Inflammatory macrophage treated with lipopolysaccharide for 4 hours (primary cell): ENCODE results near the gene EPS8L2.
A peak's percentile ranks its signal among the peaks of the same experiment; 100 is the strongest.

Experiments used
- DNase-seq: peaks from one replicate; pipeline ENCODE4 v3.0.0-alpha.2; 2020

Gene EPS8L2

GRCh38 chr11:704781-705645 is 1.0 kb upstream of the EPS8L2 start:
- no peak for DNase-seq

DNA sequence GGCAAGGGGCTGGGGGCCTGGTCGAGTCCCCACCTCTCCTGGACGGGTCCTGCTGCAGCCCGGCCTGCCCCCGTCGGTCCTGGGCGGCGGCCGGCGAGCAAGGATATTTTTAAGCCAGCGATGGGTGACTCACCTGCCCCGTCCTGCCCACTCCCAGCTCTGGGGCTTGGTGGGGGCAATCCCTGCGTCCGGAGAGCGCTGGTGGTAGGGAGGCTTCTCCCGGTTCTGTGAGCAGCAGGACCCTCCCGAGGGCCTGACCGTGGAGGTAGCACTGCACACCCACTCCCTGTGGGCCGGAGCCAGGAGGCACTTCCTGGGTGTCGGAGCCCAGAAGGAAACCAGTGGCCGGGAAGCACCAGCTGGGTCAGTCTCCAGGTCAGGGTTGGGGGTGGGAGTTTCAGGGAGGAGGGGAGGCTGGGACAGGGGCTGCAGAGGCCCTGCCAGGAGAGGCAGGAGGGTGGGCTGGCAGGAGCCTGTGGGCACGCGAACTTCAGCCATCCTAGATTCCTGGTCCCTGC is 467 bp downstream of the EPS8L2 start:
- peak; percentile 49 for DNase-seq

- no peak for DNase-seq
Observed at GRCh38 chr11:706957-707816, 1.2 kb downstream of the EPS8L2 start.

DNA sequence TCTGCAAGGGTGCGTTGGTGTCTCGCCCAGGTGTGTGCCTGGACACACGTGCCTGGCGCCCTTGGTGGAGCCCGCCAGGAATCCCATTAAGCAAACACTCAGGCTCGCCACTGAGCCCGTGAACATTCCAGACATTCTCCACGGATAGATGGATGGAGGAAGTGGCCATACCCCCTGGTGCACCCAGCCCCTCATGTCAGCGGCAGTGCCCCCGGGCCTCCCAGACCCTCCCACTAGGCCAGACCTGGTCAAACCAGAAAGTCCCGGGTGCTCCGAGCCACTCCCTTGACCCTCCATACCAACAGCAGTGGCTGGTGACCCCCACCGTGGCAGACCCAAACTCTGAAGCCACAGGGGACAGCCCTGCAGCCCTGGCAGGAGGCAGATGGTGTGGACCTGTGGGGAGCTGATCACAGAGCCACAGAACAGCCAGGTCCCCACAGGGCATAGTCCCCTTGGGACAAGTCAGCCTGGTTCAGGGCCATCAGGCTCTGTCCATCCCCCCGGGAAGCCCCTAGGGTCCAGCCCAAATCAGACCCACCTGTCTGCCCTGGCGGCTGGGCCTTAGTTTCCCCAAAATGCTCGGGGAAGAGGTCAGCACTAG is 1.9 kb downstream of the EPS8L2 start:
- no peak for DNase-seq

DNA sequence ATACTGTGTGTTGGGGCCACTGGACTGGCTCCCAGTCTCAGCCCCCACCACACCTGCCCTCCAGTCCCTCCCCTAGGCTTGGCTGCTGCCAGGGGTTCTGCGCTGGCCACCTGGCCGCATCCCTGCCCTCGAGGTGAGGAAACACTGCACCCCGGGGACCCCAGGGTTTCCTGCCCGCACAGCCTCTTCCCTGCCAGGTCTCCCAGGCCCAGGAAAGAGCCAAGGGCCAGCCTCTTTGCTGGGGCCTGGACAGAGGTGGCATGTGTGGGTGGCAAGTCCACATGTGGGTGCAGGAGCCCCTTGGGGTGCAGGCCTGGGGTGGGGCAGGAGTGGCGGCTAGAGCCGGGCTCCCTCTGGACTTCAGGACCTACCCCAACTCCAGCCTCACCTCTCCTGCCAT is 2.5 kb downstream of the EPS8L2 start:
- DNase-seq: no peak

DNA sequence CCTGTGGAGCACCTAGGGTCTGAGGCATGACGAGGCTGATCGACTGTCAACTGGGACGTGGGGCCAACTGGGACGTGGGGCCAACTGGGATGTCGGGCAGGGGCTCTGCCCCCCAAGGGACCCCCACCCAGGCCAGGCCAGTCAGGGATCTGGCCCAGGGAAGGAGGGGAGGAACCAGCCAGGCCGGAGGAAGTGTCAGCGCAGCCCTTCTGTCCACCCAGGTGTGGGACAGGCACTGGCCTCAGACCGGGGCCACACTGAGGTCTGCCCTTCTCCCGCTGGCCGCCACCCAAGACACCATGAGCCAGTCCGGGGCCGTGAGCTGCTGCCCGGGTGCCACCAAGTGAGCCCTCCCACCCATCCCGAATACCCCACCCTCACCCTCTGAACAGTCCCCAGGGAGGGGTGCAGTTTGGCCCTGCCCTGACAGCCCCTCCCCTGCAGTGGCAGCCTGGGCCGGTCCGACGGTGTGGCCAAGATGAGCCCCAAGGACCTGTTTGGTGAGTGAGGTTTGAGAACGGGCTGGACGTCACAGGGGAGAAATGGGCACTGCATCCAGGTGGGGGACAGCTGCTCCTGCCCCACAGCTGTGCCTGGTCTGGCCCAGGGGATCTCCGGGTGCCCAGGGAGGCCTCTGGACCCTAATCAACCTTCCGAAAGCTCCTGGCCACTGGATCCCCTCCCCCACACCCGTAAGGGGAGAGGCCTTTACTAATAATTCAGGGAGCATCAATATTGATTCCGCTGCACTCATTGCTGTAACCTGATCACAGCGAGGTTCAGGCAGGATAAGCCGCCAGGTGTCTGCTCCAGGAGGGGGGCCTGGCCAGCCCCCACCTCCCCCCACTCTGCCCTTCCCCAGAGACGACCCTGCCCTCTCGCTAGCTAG is 3.3 kb downstream of the EPS8L2 start:
- no peak for DNase-seq

DNA sequence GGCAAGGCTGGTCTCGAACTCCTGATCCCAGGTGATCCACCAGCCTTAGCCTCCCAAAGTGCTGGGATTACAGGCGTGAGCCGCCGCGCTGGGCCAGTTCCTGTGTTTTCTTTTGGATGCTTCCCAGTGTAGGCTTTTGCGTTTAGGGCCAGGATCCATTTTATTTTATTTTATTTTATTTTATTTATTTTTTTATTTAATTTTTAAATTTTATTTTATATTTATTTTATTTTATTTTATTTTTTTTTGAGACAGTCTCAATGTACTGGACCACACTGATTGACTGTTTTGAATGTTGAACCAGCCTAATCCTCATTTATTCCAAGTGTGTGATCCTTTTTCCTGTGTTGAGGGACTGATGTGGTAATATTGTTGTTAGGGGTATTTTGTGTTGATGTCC is 8.4 kb downstream of the EPS8L2 start:
- DNase-seq: no peak

- no peak for DNase-seq
Observed at GRCh38 chr11:719214-720016, 13.4 kb downstream of the EPS8L2 start.

DNA sequence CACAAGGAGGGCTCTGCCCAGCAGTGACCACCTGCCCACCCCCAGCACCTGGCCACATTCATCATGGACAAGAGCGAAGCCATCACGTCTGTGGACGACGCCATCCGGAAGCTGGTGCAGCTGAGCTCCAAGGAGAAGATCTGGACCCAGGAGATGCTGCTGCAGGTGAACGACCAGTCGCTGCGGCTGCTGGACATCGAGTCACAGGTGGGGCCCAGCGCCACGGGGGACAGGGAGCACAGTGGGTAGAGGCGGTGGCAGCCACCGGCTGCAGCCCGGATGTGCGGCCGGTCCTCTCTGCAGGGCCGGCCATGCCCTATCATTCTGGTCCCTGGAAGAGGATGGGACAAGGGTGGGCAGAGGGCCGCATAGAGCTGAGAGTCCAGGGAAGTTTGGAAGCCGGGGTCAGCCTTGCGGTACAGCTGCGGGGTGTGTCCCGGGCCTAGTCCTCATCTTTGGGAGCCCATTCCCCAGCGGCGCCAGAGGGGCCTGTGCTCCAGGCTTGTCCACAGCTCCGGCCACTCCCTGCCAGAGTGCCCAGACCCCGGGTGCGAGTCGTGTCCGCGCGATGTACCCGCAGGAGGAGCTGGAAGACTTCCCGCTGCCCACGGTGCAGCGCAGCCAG is 14.1 kb downstream of the EPS8L2 start:
- DNase-seq: no peak

- no peak for DNase-seq
Observed at GRCh38 chr11:720642-721246, 14.7 kb downstream of the EPS8L2 start.

DNA sequence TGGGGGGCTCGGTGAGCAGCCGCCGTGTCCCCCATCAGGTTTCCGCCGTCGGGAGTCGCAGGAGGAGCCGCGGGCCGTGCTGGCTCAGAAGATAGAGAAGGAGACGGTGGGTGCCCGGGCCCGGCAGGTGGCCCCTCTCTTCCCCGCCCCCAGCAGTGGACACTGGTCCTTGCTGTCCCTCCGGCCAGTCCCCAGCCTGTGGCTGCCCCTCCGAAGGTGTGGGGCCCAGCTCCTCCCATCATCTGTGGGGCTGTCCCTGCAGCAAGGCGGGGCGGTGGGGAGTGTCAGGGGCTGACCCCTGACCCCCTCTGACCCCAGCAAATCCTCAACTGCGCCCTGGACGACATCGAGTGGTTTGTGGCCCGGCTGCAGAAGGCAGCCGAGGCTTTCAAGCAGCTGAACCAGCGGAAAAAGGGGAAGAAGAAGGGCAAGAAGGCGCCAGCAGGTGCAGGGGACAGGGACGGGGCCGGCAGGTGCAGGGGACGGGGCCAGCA is 15.3 kb downstream of the EPS8L2 start:
- no peak for DNase-seq

DNA sequence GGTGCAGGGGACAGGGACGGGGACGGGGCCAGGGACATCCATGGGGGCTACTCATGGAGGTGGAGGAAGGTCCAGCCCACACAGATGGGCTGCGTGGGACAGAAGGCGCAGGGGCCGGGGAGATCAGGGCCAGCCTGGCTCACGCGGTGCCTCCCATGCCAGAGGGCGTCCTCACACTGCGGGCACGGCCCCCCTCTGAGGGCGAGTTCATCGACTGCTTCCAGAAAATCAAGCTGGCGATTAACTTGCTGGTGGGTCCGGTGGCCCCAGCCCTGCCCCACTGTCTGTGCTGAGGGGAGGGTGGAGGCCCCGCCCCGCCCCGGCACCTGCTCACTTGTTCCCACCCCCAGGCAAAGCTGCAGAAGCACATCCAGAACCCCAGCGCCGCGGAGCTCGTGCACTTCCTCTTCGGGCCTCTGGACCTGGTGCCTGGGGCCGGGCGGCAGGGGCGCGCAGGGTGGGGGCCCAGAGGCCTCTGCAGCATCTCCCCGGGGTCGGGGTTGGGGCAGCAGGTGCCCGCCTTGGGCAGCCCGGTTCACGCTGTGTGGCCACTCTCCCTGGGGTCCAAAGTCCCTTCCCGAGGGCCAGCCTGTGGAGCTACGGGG is 15.8 kb downstream of the EPS8L2 start:
- DNase-seq: peak; percentile 31

GRCh38 chr11:722346-722811 is 16.3 kb downstream of the EPS8L2 start:
- DNase-seq: no peak

DNA sequence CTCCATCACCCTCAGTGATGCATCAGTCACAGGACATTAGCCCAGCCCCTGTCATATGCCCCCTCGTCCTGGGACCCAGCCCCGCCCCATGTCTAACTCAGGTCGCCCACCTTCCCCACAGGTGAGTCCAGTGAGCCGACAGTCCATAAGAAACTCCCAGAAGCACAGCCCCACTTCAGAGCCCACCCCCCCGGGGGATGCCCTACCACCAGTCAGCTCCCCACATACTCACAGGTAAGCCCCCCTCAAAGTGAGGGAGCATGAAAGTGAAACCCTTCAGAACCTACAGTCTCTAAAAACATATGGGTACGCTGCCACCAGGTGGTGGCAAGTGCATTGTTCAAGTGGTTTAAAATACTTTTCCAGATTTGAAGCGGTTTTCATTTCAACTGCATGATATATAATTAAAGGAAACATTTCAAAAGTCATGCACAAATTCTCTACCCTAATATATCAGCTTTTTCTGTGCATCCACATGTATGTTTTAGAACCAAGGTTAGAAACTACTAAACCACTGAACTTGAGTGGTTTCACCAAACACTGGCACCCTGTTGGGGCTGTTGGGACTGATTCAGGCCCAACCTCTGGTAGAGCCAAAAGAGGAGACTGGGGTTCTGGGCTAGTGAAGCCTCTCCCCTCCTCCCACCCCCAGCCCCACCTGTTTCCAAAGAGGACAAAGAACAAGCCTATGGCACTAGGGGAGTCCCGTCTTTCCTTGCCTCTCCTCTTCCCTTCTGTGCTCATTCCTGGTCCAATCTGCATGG is 17.3 kb downstream of the EPS8L2 start:
- DNase-seq: peak; percentile 55

DNA sequence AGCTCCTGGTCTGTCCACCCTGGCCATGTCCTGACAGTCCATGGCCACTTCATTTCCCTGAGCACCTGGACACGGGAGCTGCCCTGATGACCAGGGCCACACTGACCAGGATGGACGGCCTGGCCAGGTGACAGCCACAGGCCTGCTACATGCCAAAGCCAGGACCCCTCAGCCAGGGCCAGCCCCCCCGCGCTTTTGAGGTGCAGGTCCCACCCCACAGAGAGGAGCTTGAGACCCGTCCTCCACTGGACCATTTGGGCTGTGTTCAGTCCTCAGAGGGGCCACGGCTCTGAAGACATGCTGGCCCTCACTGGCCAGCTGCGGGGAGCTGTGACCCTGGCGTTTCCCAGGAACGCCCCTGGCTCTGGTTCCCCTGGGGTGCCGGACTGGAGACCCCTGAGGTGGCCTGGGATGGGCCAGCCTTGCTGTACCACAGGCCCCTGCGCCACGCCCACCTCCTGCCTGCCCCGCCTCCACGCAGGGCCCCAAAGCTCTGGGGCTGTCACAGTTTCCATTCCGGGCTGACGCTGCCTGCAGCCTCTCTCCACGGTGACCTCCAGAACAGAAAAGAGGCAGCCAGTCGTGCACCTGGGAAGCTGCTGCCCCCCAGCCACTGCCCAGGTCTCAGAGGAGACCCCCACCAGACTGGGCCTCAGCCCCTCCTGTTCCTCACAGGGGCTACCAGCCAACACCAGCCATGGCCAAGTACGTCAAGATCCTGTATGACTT is 18.2 kb downstream of the EPS8L2 start:
- DNase-seq: no peak

GRCh38 chr11:724778-725386 is 18.9 kb downstream of the EPS8L2 start:
- DNase-seq: no peak

DNA sequence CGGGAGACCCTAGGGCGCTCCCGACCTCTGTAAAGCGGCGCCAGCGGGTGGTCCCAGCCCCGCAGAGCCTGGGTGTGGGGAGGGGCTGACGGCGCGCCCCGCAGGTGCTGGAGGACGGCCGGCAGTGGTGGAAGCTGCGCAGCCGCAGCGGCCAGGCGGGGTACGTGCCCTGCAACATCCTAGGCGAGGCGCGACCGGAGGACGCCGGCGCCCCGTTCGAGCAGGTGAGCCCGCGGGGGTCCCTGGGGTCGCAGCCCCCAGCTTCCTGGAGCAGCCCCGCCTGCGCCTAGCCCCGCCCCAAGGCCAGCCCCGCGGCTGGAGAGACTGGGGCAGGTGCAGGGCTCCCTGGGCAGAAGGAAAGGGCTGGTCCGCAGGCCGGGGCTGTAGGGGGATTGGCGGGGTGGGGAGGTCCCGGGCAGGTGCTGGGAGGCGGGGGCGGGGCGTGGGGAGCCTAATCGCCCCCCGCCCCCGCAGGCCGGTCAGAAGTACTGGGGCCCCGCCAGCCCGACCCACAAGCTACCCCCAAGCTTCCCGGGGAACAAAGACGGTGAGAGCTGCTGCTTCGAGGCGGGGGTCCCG is 19.7 kb downstream of the EPS8L2 start:
- DNase-seq: no peak
